GM12872 (cell line): Measurements from ENCODE around the gene SLC6A17.

Source experiments
- TF ChIP-seq, protein P1 (sequence below): IDR thresholded peaks from 3 replicates; pipeline ENCODE4 v1.5.1; 2011; ENCODE audit warnings: low read depth, mild to moderate bottlenecking, low read length, moderate library complexity; ENCODE audit not compliant: insufficient read depth

Gene SLC6A17

DNA sequence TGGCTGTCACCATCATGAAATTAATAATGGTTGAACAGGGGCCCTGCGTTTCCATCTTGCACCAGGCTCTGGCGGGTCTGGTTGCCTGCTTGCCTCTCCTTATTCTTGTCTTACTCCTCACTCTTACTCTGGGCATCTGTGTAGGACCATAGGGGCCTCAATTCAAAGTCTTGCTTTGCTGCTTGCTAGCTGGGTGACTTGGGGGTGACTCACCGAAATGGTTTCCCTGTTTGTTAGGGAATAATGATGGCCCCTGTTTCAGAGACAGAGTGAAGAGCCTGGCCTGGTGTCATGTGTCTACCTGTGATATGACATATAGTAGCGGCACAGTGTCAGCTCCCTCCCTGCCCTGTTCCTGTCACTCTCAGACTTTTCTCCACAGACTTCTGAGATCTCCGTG lies 84.4 kb downstream of the SLC6A17 start:
- TF ChIP-seq, protein P1, sequence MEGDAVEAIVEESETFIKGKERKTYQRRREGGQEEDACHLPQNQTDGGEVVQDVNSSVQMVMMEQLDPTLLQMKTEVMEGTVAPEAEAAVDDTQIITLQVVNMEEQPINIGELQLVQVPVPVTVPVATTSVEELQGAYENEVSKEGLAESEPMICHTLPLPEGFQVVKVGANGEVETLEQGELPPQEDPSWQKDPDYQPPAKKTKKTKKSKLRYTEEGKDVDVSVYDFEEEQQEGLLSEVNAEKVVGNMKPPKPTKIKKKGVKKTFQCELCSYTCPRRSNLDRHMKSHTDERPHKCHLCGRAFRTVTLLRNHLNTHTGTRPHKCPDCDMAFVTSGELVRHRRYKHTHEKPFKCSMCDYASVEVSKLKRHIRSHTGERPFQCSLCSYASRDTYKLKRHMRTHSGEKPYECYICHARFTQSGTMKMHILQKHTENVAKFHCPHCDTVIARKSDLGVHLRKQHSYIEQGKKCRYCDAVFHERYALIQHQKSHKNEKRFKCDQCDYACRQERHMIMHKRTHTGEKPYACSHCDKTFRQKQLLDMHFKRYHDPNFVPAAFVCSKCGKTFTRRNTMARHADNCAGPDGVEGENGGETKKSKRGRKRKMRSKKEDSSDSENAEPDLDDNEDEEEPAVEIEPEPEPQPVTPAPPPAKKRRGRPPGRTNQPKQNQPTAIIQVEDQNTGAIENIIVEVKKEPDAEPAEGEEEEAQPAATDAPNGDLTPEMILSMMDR, result no peak

DNA sequence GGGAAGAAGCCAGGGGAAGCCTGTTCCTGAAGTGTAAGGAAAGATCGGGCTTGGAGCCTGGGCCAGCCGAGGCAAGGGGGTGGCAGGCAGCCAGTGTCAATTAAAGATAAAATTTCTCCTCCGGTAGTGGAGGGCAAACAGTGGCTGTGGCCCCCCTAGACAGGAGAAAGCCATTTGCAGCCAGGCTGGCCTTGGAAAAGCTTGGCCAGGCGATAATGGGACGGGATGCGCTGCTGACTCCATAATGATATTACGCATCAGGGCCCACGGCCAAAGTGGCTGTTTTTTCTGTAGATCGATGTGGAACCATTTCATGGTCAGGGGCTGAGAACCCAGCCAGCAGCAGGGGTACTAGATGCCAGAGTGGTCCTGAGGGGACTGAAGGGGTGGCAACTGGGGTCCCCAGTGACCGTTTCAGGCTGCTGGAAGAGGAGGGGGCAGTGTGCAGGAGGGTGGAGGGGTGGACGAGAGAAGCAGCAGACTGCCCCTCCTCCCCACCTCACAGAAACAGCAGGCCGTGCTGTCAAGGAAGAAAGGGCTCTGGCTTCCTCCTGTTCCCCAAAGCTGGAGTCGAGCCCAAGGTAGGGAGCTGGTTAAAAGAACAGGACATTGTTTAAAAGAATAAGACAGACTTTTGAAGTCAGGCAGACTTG lies 85.0 kb downstream of the SLC6A17 start:
- TF ChIP-seq, protein P1, result no peak

DNA sequence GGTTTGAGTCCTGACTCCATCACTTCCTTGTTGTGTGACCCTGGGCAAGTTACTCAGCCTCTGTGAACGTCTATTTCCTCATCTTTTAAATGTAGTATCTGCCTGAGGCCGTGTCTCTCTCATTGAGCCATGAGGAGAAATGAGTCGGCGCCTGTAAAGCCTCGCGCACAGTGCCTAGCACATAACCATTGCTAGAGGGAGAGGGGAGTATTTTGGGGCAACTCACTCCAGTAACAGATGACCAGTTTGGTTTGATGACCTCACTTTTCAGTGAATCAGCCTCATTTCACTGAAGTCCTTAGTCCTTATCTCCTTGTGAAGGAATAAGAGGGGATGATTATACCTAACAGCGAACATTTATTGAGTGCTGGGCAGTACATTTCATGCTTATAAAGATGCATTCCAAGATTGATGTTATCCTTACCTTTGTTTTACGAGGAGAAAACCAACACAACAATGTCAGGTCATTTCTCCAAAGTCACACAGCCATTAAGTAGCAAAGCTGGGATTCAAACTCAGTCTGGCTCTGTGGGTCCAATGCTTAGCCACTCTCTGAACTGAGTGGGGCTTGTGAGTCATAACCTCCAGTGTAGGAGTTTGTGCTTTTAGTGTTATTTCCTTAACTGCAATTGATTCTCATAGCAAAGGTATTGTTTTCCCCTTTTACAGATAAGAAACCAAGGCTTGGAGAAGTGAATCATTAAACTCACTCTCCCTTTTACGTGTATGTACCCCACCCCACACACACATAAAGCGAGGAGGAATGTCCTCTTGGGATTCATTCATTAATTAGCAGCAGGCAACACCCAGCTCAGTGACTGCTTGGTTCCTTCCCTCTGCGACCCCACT lies 85.8 kb downstream of the SLC6A17 start:
- TF ChIP-seq, protein P1, result no peak

DNA sequence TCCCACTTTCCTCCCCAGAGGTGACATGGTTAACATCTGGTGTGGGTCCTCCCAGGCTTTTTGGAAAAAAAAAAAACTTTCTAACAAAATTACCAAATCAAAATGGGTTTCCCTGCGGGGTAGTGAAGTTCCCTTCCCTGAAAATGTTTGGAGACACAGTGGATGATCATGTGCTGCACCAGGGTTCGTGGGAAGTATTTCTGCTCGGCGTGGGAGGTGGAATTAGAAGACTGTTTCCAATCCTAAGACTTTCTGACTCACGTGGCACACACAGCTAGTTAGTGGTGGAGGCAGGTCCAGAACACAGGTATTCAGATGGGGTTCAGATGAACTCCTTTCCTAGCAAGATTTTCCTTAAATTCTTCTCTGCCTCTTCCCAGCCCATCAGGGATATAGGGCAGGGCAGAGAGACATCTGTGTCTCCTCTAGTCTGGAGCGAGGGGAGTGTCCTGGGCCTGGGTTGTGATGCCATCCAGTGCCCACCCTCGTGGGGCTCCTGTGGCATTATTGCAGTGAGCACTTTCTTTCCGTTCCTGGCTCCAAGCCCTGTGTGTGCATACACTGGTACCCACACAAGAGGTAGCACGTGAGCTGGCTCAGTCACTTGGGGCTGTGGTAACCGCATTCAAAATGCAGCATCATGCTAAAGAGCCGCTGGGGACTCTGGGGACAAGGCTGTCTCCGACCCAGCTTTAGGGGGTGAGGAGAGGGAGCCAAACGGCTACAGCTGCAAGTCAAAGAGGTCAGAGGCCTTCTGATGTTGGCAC lies 87.3 kb downstream of the SLC6A17 start:
- TF ChIP-seq, protein P1, result 0 out of 3 replicates have a peak, but pooled peaks have one; percentile 9

DNA sequence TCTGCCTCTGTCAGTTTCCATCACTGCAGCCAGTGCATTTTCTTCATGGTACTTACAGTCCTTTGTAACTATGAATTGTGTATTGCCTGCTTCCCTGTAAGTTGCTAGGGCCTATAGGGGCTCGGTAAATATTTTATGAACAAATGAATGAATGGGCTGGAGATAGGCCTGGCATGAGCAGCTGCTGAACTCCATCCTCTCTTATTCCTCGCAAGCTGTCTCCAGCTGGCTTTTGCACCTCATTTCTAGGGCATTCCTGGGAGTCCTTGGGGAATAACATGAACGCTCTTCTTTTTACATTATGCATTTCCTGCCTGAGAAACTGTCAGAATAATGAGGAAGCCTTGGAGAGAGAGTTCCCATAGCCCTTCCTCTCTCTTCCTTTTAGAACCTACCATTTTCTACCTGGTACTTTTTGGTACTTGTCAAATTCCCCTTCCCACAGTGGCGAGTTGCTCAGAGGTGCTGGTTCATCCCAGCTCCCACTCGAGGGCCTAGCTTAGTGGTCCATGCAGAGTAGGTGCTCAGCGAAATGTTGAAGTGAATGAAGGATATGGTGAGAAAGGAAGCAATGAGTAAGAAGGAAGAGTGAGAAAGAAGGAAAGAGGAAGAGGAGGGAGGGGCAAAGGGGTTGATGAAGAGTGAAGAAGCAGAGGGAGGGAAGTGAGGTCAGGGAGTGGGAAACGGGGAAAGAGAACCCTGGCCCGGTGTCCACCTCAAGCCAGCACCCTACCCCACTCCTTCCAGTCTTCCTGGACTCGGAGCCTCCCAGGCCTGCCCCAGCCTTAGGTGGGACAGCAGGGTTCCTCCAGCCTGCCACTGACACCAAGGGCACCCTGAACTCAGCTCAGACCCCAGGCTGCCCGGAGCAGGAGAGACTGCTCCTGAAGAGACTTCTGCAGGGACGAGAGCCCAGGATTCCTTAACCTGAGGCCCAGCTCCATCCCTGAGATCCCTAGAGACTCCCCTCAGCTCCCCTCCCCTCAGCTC lies 89.4 kb downstream of the SLC6A17 start:
- TF ChIP-seq, protein P1, result no peak

DNA sequence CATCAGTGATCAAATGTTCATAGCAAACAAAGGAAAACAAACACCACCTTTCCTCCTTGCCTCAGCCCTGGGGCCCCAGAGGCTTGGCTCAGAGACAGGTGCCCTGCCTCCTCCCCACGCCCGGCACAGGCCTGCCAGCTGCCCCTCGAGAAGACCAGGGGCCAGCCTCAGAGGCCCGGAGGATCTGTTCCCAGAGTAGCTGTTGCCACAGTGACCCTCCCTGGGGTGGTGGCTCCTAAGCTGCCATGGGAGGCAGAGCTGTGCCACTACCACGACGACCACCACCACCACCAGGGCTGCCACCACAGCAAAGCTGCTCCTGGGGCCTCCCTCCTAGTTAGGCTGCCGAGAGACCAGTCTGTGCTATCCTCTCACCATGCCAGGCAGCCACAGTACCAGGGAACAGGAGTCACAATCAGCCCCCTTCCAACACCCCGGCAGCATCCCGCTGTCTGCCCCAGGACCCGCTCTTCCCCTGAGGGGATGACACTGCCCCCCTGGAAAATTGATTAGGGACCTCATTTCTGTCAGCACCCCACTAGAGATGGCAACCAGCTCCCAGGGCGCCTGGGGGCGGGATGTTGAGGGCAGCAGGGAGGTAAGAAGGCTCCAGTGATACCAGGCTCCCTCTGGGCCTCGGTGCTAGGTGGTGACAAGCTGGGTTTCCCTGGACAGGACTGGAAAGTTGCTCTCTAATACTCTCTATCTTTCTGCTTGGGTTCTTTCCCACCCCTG lies 90.3 kb downstream of the SLC6A17 start:
- TF ChIP-seq, protein P1, result no peak
